Nephron progenitor cell (in vitro differentiated cells): ENCODE results near the gene NAA11.

Experiments used
- DNase-seq: peaks from one replicate; pipeline ENCODE4 v3.0.0; 2021
- H3K27ac Mint-ChIP-seq: 2 replicates; pipeline ENCODE4 v1.8.0; 2021; ENCODE audit warnings: mild to moderate bottlenecking, moderate library complexity, mixed read lengths
- H3K27me3 Mint-ChIP-seq: 2 replicates; pipeline ENCODE4 v1.8.0; 2021; ENCODE audit warnings: mild to moderate bottlenecking, low read depth, mixed read lengths; ENCODE audit not compliant: poor library complexity
- H3K36me3 Mint-ChIP-seq: 2 replicates; pipeline ENCODE4 v1.8.0; 2021; ENCODE audit warnings: low read depth, mixed read lengths
- H3K4me1 Mint-ChIP-seq: 2 replicates; pipeline ENCODE4 v1.8.0; 2021; ENCODE audit warnings: mixed read lengths
- H3K4me3 Mint-ChIP-seq: 2 replicates; pipeline ENCODE4 v1.8.0; 2021; ENCODE audit warnings: mild to moderate bottlenecking, moderate library complexity, mixed read lengths
- H3K9me3 Mint-ChIP-seq: 2 replicates; pipeline ENCODE4 v1.8.0; 2021; ENCODE audit warnings: mild to moderate bottlenecking, moderate library complexity, mixed read lengths
- TF ChIP-seq, protein P1 (sequence below): fragments of 200-600 bp; sonication (generic); IDR thresholded peaks from 2 replicates; pipeline ENCODE4 v1.5.0; 2021; ENCODE audit warnings: antibody characterized with exemption

The NAA11 gene

GRCh38 chr4:79325436-79325835, 425 bp downstream of the NAA11 start:
- Mint-ChIP-seq H3K4me1 (no peaks in the 10 kb centered on the region), H3K27me3 (peaks cover 4% of the 10 kb centered on the region), H3K4me3 (no peak overlapping the region), H3K9me3 (no peaks in the 10 kb centered on the region), H3K36me3 (no peaks in the 10 kb centered on the region), H3K27ac (no peak overlapping the region)
- TF ChIP-seq, protein P1, sequence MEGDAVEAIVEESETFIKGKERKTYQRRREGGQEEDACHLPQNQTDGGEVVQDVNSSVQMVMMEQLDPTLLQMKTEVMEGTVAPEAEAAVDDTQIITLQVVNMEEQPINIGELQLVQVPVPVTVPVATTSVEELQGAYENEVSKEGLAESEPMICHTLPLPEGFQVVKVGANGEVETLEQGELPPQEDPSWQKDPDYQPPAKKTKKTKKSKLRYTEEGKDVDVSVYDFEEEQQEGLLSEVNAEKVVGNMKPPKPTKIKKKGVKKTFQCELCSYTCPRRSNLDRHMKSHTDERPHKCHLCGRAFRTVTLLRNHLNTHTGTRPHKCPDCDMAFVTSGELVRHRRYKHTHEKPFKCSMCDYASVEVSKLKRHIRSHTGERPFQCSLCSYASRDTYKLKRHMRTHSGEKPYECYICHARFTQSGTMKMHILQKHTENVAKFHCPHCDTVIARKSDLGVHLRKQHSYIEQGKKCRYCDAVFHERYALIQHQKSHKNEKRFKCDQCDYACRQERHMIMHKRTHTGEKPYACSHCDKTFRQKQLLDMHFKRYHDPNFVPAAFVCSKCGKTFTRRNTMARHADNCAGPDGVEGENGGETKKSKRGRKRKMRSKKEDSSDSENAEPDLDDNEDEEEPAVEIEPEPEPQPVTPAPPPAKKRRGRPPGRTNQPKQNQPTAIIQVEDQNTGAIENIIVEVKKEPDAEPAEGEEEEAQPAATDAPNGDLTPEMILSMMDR: no peak
- no peak for DNase-seq

DNA sequence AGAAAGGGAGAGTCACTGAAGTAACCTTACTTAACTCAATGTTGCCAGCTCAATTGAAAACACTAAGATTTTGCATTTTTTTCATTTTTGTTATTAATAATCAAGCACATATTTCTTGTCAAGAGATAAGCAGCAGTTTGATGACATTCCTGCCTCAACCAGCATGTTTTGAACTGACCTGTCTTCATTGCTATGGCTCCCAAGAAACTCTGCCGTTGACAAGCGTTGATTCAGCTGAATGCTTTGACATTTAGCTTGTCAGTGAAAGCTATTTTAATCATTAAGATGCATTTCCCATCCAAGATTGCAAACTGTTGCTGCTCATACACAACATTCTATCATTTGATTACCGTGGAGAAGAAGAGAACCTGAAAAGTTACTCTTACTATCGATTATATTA, 5.9 kb downstream of the NAA11 start:
- Mint-ChIP-seq H3K9me3 (no peaks in the 10 kb centered on the region), H3K4me1 (no peaks in the 10 kb centered on the region), H3K27me3 (peaks cover 4% of the 10 kb centered on the region), H3K27ac (no peak overlapping the region), H3K4me3 (no peak overlapping the region), H3K36me3 (no peaks in the 10 kb centered on the region)
- TF ChIP-seq, protein P1: no peak
- DNase-seq: no peak

GRCh38 chr4:79317711-79318110, 8.2 kb downstream of the NAA11 start:
- H3K9me3 Mint-ChIP-seq: no peaks in the 10 kb centered on the region
- no peaks in the 10 kb centered on the region for H3K4me1 Mint-ChIP-seq
- no peak for DNase-seq
- H3K27ac Mint-ChIP-seq: no peak overlapping the region
- H3K4me3 Mint-ChIP-seq: no peak overlapping the region
- H3K27me3 Mint-ChIP-seq: no peaks in the 10 kb centered on the region
- TF ChIP-seq, protein P1: no peak
- H3K36me3 Mint-ChIP-seq: no peaks in the 10 kb centered on the region

- Mint-ChIP-seq H3K4me3 (no peak overlapping the region), H3K27ac (no peak overlapping the region), H3K4me1 (no peaks in the 10 kb centered on the region), H3K27me3 (no peaks in the 10 kb centered on the region), H3K36me3 (no peaks in the 10 kb centered on the region), H3K9me3 (no peaks in the 10 kb centered on the region)
- TF ChIP-seq, protein P1: no peak
- no peak for DNase-seq
Observed at GRCh38 chr4:79315891-79316290, 10.0 kb downstream of the NAA11 start.

- Mint-ChIP-seq H3K4me1 (no peaks in the 10 kb centered on the region), H3K27me3 (peaks cover 7% of the 10 kb centered on the region), H3K36me3 (no peaks in the 10 kb centered on the region), H3K27ac (no peak overlapping the region), H3K9me3 (no peaks in the 10 kb centered on the region), H3K4me3 (no peak overlapping the region)
- no peak for DNase-seq
- TF ChIP-seq, protein P1: no peak
Observed at GRCh38 chr4:79311279-79311678, 14.6 kb downstream of the NAA11 start.

- TF ChIP-seq, protein P1: no peak
- DNase-seq: no peak
- Mint-ChIP-seq H3K4me1 (no peaks in the 10 kb centered on the region), H3K27ac (no peak overlapping the region), H3K9me3 (no peaks in the 10 kb centered on the region), H3K4me3 (no peak overlapping the region), H3K27me3 (peaks cover 7% of the 10 kb centered on the region), H3K36me3 (no peaks in the 10 kb centered on the region)
Observed at GRCh38 chr4:79308971-79309370, 16.9 kb downstream of the NAA11 start.
